Lower leg skin (tissue), 4 donors: ENCODE results near the gene ZFAND3. TPM values are rescaled to one million over a fixed set of nuclear protein-coding genes. Genes with fewer than 3 reads are reported as not detected.

Experiments used
- DNase-seq, 2 donors: peaks; one replicate each; pipeline ENCODE4 v3.0.0-alpha.2; 2019; ENCODE audit warnings: low spot score in 2 of 2
- H3K4me3 ChIP-seq: fragments of 200-600 bp; sonication (generic); 2 replicates; pipeline ENCODE4 v1.5.1; 2017; ENCODE audit warnings: mild to moderate bottlenecking, low read depth; ENCODE audit not compliant: poor library complexity, severe bottlenecking
- POLR2A ChIP-seq, 2 donors: fragments of 450-650 bp; IDR thresholded peaks; one replicate each; pipeline ENCODE4 v1.6.1; 2016 to 2017; ENCODE audit warnings: antibody characterized with exemption in 2 of 2, mild to moderate bottlenecking in 1 of 2, moderate library complexity in 1 of 2
- WGBS, 2 donors: methylation state at CpG; one replicate each; pipeline ENCODE4 v1.1.5; 2018; 5-methylcytosine and 5-hydroxymethylcytosine counted together
- intact Hi-C: fragments of 100-400 bp; cut with DNase I; formaldehyde crosslinking; loops from one replicate; pipeline ENCODE4 v1.15.0; 2023; ENCODE audit warnings: low total_unique reads
- total RNA-seq, 4 donors: library from RNA; depleted of rRNA; stranded (reverse); fragments of >200 nt; gene quantifications; one replicate each; pipeline ENCODE4 v1.1.0, GENCODE V29; 2016
- TF ChIP-seq, protein P1 (sequence below), 3 donors: fragments of 450-650 bp; IDR thresholded peaks; one replicate each; pipeline ENCODE4 v1.5.1; 2016; ENCODE audit warnings: antibody characterized with exemption in 3 of 3, mild to moderate bottlenecking in 3 of 3, moderate library complexity in 2 of 3

The ZFAND3 gene
- total RNA-seq, 4 donors from 2014 or later, result 26.3 to 40.8 (median 30.3) TPM

DNA sequence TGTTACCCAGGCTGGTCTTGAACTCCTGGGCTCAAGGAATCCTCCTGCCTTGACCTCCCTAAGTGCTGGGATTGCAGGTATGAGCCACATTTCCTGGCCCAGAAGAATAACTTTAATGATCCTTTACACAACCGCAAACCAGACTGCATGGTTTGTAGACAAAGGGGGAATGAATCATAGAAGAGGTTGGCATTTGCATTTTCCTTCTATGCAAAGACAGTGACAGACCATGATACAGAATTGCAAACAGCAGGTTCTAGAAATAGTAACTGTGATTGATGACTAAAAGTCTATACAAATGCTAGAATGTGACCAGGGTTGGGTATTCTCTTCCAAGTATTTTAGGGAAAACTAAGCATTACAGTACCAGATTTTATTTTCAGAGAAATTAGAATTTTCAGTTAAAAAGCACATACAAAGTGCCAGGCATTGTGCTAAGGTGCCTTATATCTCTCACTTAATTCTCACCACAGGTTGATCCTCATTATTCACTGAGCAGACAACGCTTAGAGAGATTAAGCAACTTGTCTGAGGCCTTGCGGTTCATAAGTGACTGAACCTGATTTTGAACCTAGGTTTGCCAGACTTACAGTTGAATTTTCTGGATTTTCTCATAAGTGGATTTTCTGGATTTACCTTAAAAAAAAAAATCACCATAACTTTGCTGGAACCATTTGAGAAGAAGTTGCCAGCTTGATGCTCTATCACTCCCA lies 146.6 kb downstream of the ZFAND3 start:
- no peak overlapping the region for H3K4me3 ChIP-seq
- no peak for DNase-seq
- no peak for TF ChIP-seq POLR2A (IDR thresholded peaks at IDR 0.05)
- TF ChIP-seq, protein P1, sequence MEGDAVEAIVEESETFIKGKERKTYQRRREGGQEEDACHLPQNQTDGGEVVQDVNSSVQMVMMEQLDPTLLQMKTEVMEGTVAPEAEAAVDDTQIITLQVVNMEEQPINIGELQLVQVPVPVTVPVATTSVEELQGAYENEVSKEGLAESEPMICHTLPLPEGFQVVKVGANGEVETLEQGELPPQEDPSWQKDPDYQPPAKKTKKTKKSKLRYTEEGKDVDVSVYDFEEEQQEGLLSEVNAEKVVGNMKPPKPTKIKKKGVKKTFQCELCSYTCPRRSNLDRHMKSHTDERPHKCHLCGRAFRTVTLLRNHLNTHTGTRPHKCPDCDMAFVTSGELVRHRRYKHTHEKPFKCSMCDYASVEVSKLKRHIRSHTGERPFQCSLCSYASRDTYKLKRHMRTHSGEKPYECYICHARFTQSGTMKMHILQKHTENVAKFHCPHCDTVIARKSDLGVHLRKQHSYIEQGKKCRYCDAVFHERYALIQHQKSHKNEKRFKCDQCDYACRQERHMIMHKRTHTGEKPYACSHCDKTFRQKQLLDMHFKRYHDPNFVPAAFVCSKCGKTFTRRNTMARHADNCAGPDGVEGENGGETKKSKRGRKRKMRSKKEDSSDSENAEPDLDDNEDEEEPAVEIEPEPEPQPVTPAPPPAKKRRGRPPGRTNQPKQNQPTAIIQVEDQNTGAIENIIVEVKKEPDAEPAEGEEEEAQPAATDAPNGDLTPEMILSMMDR (IDR thresholded peaks at IDR 0.05), result no peak
- WGBS, 2 donors, result 63 to 72% methylated on average over 3 of the region's 3 CpGs
- intact Hi-C loops, result no loop called here

DNA sequence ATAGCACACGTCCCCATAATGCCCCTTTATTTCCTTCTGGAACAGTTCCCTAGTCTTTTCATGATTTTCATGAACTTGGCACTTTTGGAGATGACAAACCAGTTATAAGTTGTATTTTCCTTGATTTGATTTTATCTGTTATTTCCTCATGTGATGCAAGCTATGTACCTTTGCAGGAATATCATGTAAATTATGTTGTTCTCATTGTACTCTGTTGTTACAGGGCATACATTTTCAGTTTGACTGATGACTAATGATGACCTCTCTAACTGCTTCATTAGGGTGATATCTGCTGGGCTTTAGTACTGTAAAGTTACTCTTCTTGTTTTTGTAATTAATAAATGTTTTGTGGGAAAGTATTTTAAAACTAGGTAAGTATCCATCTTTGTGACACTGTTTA lies 147.3 kb downstream of the ZFAND3 start:
- 37 to 48% methylated on average over 1 of the region's 1 CpG for WGBS, 2 donors
- intact Hi-C loops, result no loop called here
- no peak overlapping the region for H3K4me3 ChIP-seq
- DNase-seq, result no peak
- TF ChIP-seq, protein P1 (IDR thresholded peaks at IDR 0.05), result no peak
- no peak for TF ChIP-seq POLR2A (IDR thresholded peaks at IDR 0.05)

DNA sequence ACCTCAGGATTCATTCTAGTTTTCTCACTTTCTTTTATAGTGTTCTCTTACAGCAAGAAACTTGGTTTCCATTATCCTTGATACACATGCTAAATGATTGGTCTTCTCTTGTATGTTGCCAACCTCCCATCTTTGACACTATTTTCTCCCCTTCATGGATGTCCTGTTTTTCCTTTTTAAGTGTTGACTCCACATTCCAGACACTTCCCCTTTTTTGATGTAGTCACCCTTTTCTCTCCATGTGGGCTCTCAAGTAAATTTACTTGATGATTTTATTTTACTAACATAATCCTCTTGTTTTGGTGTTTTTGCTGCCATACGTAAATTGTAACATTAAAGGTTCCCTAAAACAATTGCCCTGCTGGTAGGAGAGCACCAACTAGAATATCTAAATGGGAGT lies 148.1 kb downstream of the ZFAND3 start:
- no peak for TF ChIP-seq POLR2A (IDR thresholded peaks at IDR 0.05)
- TF ChIP-seq, protein P1 (IDR thresholded peaks at IDR 0.05), result no peak
- DNase-seq, result no peak
- no peak overlapping the region for H3K4me3 ChIP-seq
- WGBS, 2 donors, result 96 to 98% methylated on average over 1 of the region's 1 CpG
- intact Hi-C loops, result no loop called here

DNA sequence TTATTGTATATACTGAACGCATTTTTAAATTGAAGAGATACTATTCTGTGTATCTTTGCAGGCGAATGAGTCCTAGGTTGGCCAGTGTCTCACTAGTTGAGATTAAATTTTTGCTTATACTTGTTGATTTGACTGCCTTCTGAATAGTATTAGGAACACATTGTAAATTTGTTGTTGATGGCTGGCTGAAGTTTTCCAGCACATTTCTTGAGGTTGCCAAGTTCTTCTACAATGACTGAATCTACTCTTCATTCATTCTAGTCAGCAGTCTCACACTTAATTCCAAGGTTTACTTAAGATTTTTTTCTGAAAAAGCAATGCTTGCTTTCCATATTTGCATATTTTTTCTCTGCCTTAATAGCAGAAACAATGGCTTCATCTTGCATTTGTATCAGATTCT lies 151.7 kb downstream of the ZFAND3 start:
- WGBS, 2 donors, result 71 to 83% methylated on average over 2 of the region's 2 CpGs
- no peak for DNase-seq
- intact Hi-C loops, result no loop called here
- TF ChIP-seq POLR2A (IDR thresholded peaks at IDR 0.05), result no peak
- TF ChIP-seq, protein P1 (IDR thresholded peaks at IDR 0.05), result no peak
- no peak overlapping the region for H3K4me3 ChIP-seq

DNA sequence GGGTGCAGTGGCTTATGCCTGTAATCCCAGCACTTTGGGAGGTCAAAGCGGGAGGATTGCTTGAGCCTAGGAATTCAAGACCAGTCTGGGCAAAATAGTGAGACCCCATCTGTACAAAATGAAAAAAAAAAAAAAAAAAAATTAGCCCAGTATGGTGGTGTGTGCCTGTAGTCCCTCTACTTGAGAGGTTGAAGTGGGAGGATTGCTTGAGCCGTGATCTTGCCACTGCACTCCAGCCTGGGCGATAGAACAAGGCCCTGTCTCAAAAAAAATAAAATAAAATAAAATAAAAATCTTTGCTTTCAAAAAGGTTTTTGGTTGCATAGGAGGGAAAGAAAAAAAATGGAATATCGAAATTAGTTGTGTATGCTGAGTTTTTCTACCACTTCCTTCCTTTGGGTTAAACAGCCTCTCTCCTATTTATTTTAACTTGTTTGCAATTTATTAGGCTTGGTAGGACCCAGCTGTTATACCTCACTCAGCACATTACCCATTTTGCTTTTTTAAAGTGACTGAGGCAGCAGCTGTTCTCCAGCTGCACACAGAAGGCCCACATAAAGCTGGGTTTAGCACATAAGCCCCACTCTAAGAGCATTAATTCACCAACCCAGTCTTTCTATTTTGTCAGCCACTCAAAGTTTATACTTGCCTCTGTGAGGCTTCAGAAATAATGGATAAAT lies 152.3 kb downstream of the ZFAND3 start:
- intact Hi-C loops, result no loop called here
- H3K4me3 ChIP-seq, result no peak overlapping the region
- DNase-seq, result no peak
- 81 to 83% methylated on average over 4 of the region's 4 CpGs for WGBS, 2 donors
- TF ChIP-seq, protein P1 (IDR thresholded peaks at IDR 0.05), result no peak
- TF ChIP-seq POLR2A (IDR thresholded peaks at IDR 0.05), result no peak
